ENCODE measurements around the gene ARHGEF11. TPM values are rescaled to one million over a fixed set of nuclear protein-coding genes. Genes with fewer than 3 reads are reported as not detected.

Gene ARHGEF11
- total and polyA plus RNA-seq, 2 of the 4 experiments (the other 2 are of a cell fraction), result 16.8 to 17.2 TPM

GRCh38 chr1:157004327-157004726 lies 41.2 kb downstream of the ARHGEF11 start:
- Histone ChIP-seq H4K8ac (ENCODE audit: low read depth in 2 of 2, low read length in 2 of 2) (no peak overlapping the region), H3K27me3 (ENCODE audit: control insufficient read depth, insufficient read depth, low read length) (no peaks in the 10 kb centered on the region), H2BK20ac (ENCODE audit: low read depth, low read length) (no peak overlapping the region), H3K4me1 (ENCODE audit: control insufficient read depth, insufficient read depth, low read length) (peaks cover 15% of the 10 kb centered on the region), H4K20me1 (ENCODE audit: insufficient read depth, low read length) (peaks cover 39% of the 10 kb centered on the region; the same call in 1 of the 2 replicates), H4K91ac (ENCODE audit: insufficient read depth, low read depth, low read length) (no peak overlapping the region), H2AK9ac (replicated peaks; ENCODE audit: low read depth, low read length, poor library complexity) (no peak overlapping the region), H2BK120ac (ENCODE audit: low read depth, low read length) (no peak overlapping the region), H3K4me3 (ENCODE audit: insufficient read depth, low read depth, low read length) (no peak overlapping the region), H2AFZ (replicated peaks; ENCODE audit: low read length, poor library complexity) (no peak overlapping the region), H2BK5ac (ENCODE audit: low read depth, low read length, poor library complexity, severe bottlenecking) (no peak overlapping the region), H2AK5ac (ENCODE audit: low read depth, low read length) (no peak overlapping the region), H3K27ac (ENCODE audit: insufficient read depth, low read length) (no peak overlapping the region), H3K4ac (ENCODE audit: low read depth, low read length) (no peak overlapping the region), H3K79me1 (ENCODE audit: low read depth in 1 of 2, low read length in 2 of 2) (peaks cover 37 to 63% of the 10 kb centered on the region in 2 experiments), H3K18ac (ENCODE audit: low read depth, low read length) (no peak overlapping the region), H3K56ac (ENCODE audit: extremely low read depth, insufficient read depth, low read length) (no peak overlapping the region), H3K23ac (ENCODE audit: low read depth, low read length) (no peak overlapping the region), H3K14ac (replicated peaks; ENCODE audit: low read depth, low read length) (no peak overlapping the region), H3K9ac (ENCODE audit: low read depth, low read length) (no peak overlapping the region), H4K5ac (ENCODE audit: low read depth, low read length) (no peak overlapping the region; the same call in 1 of the 2 replicates), H3K4me2 (ENCODE audit: low read depth, low read length) (no peak overlapping the region), H3K9me1 (ENCODE audit: insufficient read depth, low read length) (peaks cover 5% of the 10 kb centered on the region; the same call in 1 of the 2 replicates), H2BK15ac (ENCODE audit: low read depth, low read length) (no peak overlapping the region), H3K36me3 (ENCODE audit: control insufficient read depth, insufficient read depth, low read length) (no peaks in the 10 kb centered on the region), H3K9me3 (ENCODE audit: control insufficient read depth, insufficient read depth, low read length) (no peaks in the 10 kb centered on the region)
- no peak for TF ChIP-seq CEBPB (IDR thresholded peaks at IDR 0.05; ENCODE audit: low read depth, low read length)
- no peak for TF ChIP-seq BHLHE40 (IDR thresholded peaks at IDR 0.05; ENCODE audit: low read depth, low read length)
- no peak for TF ChIP-seq MAFK (IDR thresholded peaks at IDR 0.05; ENCODE audit: low read depth, low read length)
- TF ChIP-seq POLR2A (IDR thresholded peaks at IDR 0.05; ENCODE audit: low read depth, low read length), result no peak
- TF ChIP-seq RAD21 (IDR thresholded peaks at IDR 0.05; ENCODE audit: low read length), result no peak
- TF ChIP-seq FOS (IDR thresholded peaks at IDR 0.05; ENCODE audit: low read depth, low read length), result no peak
- no peak for TF ChIP-seq SMC3 (IDR thresholded peaks at IDR 0.05; ENCODE audit: low read depth, low read length)
- TF ChIP-seq RFX5 (IDR thresholded peaks at IDR 0.05; ENCODE audit: low read depth, low read length), result no peak
- TF ChIP-seq, protein P1, sequence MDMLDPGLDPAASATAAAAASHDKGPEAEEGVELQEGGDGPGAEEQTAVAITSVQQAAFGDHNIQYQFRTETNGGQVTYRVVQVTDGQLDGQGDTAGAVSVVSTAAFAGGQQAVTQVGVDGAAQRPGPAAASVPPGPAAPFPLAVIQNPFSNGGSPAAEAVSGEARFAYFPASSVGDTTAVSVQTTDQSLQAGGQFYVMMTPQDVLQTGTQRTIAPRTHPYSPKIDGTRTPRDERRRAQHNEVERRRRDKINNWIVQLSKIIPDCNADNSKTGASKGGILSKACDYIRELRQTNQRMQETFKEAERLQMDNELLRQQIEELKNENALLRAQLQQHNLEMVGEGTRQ (IDR thresholded peaks at IDR 0.05; ENCODE audit: low read depth, low read length), result no peak
- TF ChIP-seq MXI1 (IDR thresholded peaks at IDR 0.05; ENCODE audit: borderline replicate concordance, low read depth, low read length), result no peak
- TF ChIP-seq ELK1 (IDR thresholded peaks at IDR 0.05; ENCODE audit: borderline replicate concordance, low read depth, low read length), result no peak
- no peak for TF ChIP-seq CTCF (conservative IDR thresholded peaks at IDR 0.05; ENCODE audit: low read depth, low read length)
- dilution Hi-C loops (cut with HindIII; ENCODE audit: low sequenced_read_pairs, unreplicated experiment), result no loop called here
- ATAC-seq (ENCODE audit: low read depth), result no peak
- POLR2A ChIA-PET (ENCODE audit: unreplicated experiment), result no interaction called here
- in situ Hi-C loops (cut with MboI; ENCODE audit: low sequenced_read_pairs), result no loop called here
- 86% methylated on average over 2 of the region's 4 CpGs; no CpG with 5 or more reads in 1 of the 2 experiments for WGBS, 2 experiments (ENCODE audit: extremely low coverage in 2 of 2, insufficient read length in 1 of 2)
- BruUV-seq (replicated peaks), result no TSS peak
- CTCF ChIA-PET, result no interaction called here
- intact Hi-C loops (cut with micrococcal nuclease), result no loop called here
- DNase-seq, result no peak

Data from IMR-90 (cell line).